Heart left ventricle (tissue), 16 donors: ENCODE results near the gene THSD4. TPM values are rescaled to one million over a fixed set of nuclear protein-coding genes. Genes with fewer than 3 reads are reported as not detected.

Source experiments
- ATAC-seq, 4 donors: fragments of 200-7000 bp; cut with Tn5 transposase; one replicate each; pipeline ENCODE4 v1.9.1; 2020 to 2022; ENCODE audit warnings: moderate library complexity in 4 of 4, mild to moderate bottlenecking in 3 of 4, moderate number of reproducible peaks in 1 of 4
- DNase-seq, 5 donors: peaks; one replicate each; pipeline ENCODE4 v3.0.0-alpha.2; 2020
- H3K27ac ChIP-seq, 12 donors: fragments of 200-600 bp; sonication (generic) in 4 of 12; one replicate each; pipeline versions ENCODE4 v1.5.0 to v1.8.0; 2016 to 2022; ENCODE audit warnings: mild to moderate bottlenecking in 2 of 12
- H3K27me3 ChIP-seq, 9 donors: fragments of 200-600 bp; sonication (generic) in 2 of 9; one replicate each; pipeline versions ENCODE4 v1.5.1 to v1.8.0; 2016 to 2022; ENCODE audit warnings: mild to moderate bottlenecking in 3 of 9
- H3K36me3 ChIP-seq, 9 donors: fragments of 200-600 bp; sonication (generic) in 2 of 9; one replicate each; pipeline versions ENCODE4 v1.5.0 to v1.8.0; 2018 to 2022; ENCODE audit warnings: mild to moderate bottlenecking in 2 of 9
- H3K4me1 ChIP-seq, 12 donors: fragments of 200-600 bp; sonication (generic) in 4 of 12; one replicate each; pipeline versions ENCODE4 v1.5.0 to v1.8.0; 2016 to 2022; ENCODE audit warnings: mild to moderate bottlenecking in 3 of 12
- H3K4me3 ChIP-seq, 12 donors: fragments of 200-600 bp; sonication (generic) in 4 of 12; one replicate each; pipeline versions ENCODE4 v1.5.0 to v1.8.0; 2017 to 2022; ENCODE audit warnings: mild to moderate bottlenecking in 9 of 12, moderate library complexity in 4 of 12
- H3K9me3 ChIP-seq, 12 donors: fragments of 200-600 bp; sonication (generic) in 4 of 12; one replicate each; pipeline versions ENCODE4 v1.5.0 to v1.8.0; 2016 to 2022; ENCODE audit warnings: mild to moderate bottlenecking in 1 of 12
- CTCF ChIP-seq, 12 donors: fragments of 200-600 bp; sonication (generic) in 4 of 12; IDR thresholded peaks; one replicate each; pipeline versions ENCODE4 v1.5.0 to v1.8.0; 2018 to 2022; ENCODE audit warnings: antibody characterized with exemption in 12 of 12, mild to moderate bottlenecking in 5 of 12
- POLR2A ChIP-seq, 2 donors: fragments of 450-650 bp; IDR thresholded peaks; one replicate each; pipeline ENCODE4 v1.6.1; 2017; ENCODE audit warnings: antibody characterized with exemption in 2 of 2, mild to moderate bottlenecking in 2 of 2, moderate library complexity in 2 of 2
- WGBS, 4 donors: extraction: QIAGEN DNeasy Blood & Tissue Kit in 2 of 4; methylation state at CpG; one replicate each; pipeline versions ENCODE4 v1.1.5 to v1.1.7; 2013 to 2018; 5-methylcytosine and 5-hydroxymethylcytosine counted together
- intact Hi-C, 10 donors: fragments of 100-400 bp; cut with DNase I; formaldehyde crosslinking; loops; one replicate each; pipeline versions ENCODE4 v1.11.1 to v1.14.2; 2022
- polyA plus RNA-seq, 2 donors: library from polyadenylated mRNA; stranded (reverse); fragments of 200-250 nt; gene quantifications; one replicate each; pipeline ENCODE4 v1.2.3, GENCODE V29; 2013
- total RNA-seq, 9 donors: library from RNA; depleted of rRNA in 2 of 9; stranded (reverse); fragments of >200 nt in 2 of 9; fragmentation: NEBNext Ultra II Directional in 3 of 9; extraction: Animal tissue kit (Norgen Biotek cat#: 25700) in 3 of 9; gene quantifications; one replicate each; pipeline versions ENCODE4 v1.1.0 to v1.2.4, GENCODE V29; 2016 to 2023
- donor health status: ischemic (EF 13 %, LVEDD 7.1; RV severe dilation, severe dysfunction).
- donor health status: healthy with polysubstance abuse.
- donor health status: DM: no; HTN: yes; CAD: no.
- donor health status: DM: no; HTN: no; CAD: no.
- donor health status: ischemic (EF 25% LVEDD 6.9; RV normal size, moderate dysfunction).
- donor health status: ischemic (EF 25% LVEDD 5.7; RV mildly dilated, moderate dysfunction).
- donor health status: healthy.
- donor health status: DM: yes; HTN: yes; CAD: no.
- donor health status: ischemic (EF 35%, LVEDD 5.7; RV mildly dilated, moderate dysfunction).
- donor health status: nonischemic (EF 11% LVEDD 7.7; RV severe dilation, severe dysfunction).
- donor health status: DM: yes; HTN: yes; CAD: no.
- donor health status: PGD.
- donor health status: ischemic (EF 29% LVEDD 5.4; RV normal size, mild dysfunction).
- donor health status: nonischemic (EF 23%, LVEDD 6.1; RV moderate dilation, normal function).

THSD4 gene
- total and polyA plus RNA-seq, 11 donors: 32.6 to 206 (median 93.2) TPM

GRCh38 chr15:71344316-71344715 lies 229.0 kb downstream of the THSD4 start:
- Histone ChIP-seq H3K27me3 (no peaks in the 10 kb centered on the region), H3K27ac (no peak overlapping the region), H3K4me3 (no peak overlapping the region), H3K4me1 (peaks cover 0 to 17% (median 6%) of the 10 kb centered on the region in 12 donors), H3K36me3 (peaks cover 0 to 6% (median 0%) of the 10 kb centered on the region in 9 donors), H3K9me3 (no peaks in the 10 kb centered on the region)
- ATAC-seq (no peak), DNase-seq (no peak)
- WGBS, 4 donors: 85 to 91% (median 88%) methylated on average over 5 of the region's 5 CpGs
- intact Hi-C loops: no loop called here
- no peak for TF ChIP-seq POLR2A (IDR thresholded peaks at IDR 0.05)
- no peak for TF ChIP-seq CTCF (IDR thresholded peaks at IDR 0.05)

GRCh38 chr15:71345186-71345585 lies 229.9 kb downstream of the THSD4 start:
- ATAC-seq: no peak
- TF ChIP-seq POLR2A (IDR thresholded peaks at IDR 0.05): no peak
- no peak for TF ChIP-seq CTCF (IDR thresholded peaks at IDR 0.05)
- WGBS, 4 donors: 68 to 83% (median 77%) methylated on average over 5 of the region's 5 CpGs
- Histone ChIP-seq H3K4me3 (no peak overlapping the region), H3K27me3 (no peaks in the 10 kb centered on the region), H3K27ac (peak overlapping the region in 2 of 12 donors; percentile 14 to 43), H3K9me3 (no peaks in the 10 kb centered on the region), H3K4me1 (peaks cover 0 to 23% (median 9%) of the 10 kb centered on the region in 12 donors), H3K36me3 (peaks cover 0 to 6% (median 0%) of the 10 kb centered on the region in 9 donors)
- no peak for DNase-seq
- intact Hi-C loops: no loop called here

- Histone ChIP-seq H3K4me3 (no peak overlapping the region), H3K27ac (no peak overlapping the region), H3K9me3 (no peaks in the 10 kb centered on the region), H3K36me3 (peaks cover 0 to 6% (median 0%) of the 10 kb centered on the region in 9 donors), H3K4me1 (peaks cover 0 to 34% (median 13%) of the 10 kb centered on the region in 12 donors), H3K27me3 (no peaks in the 10 kb centered on the region)
- no peak for TF ChIP-seq POLR2A (IDR thresholded peaks at IDR 0.05)
- TF ChIP-seq CTCF (IDR thresholded peaks at IDR 0.05): no peak
- WGBS, 4 donors: 95 to 96% (median 96%) methylated on average over 5 of the region's 5 CpGs
- ATAC-seq (no peak), DNase-seq (no peak)
- intact Hi-C loops: no loop called here
Measured at GRCh38 chr15:71346464-71346863, 231.2 kb downstream of the THSD4 start.

- Histone ChIP-seq H3K27me3 (no peaks in the 10 kb centered on the region), H3K36me3 (no peaks in the 10 kb centered on the region), H3K27ac (peak overlapping the region in 4 of 12 donors; percentile 23 to 61 (median 40)), H3K9me3 (no peaks in the 10 kb centered on the region), H3K4me3 (no peak overlapping the region), H3K4me1 (peaks cover 0 to 52% (median 18%) of the 10 kb centered on the region in 12 donors)
- TF ChIP-seq POLR2A (IDR thresholded peaks at IDR 0.05) (no peak), CTCF (IDR thresholded peaks at IDR 0.05) (no peak)
- DNase-seq (no peak), ATAC-seq (no peak)
- intact Hi-C loops: no loop called here
- 51 to 61% (median 59%) methylated on average over 1 of the region's 1 CpG for WGBS, 4 donors
Measured at GRCh38 chr15:71348597-71348996, 233.3 kb downstream of the THSD4 start.
